DMS 273 (cell line): ENCODE data around the gene UNC5B.

Experiments used
- DNase-seq: peaks from one replicate; lab custom pipeline; 2025; ENCODE audit not compliant: unreplicated experiment; lab: John Stamatoyannopoulos, UW

The UNC5B gene

GRCh38 chr10:71212318-71213126 lies at the start of gene UNC5B:
UNC5B (plus strand) TSS chr10:71212570; CDS start chr10:71212986, 416 bp downstream.
- DNase-seq = peak; percentile 94

GRCh38 chr10:71173466-71173865 lies 38.9 kb upstream of the UNC5B start:
- DNase-seq = no peak

- no peak for DNase-seq
Measured at GRCh38 chr10:71176661-71177060, 35.7 kb upstream of the UNC5B start.

GRCh38 chr10:71177651-71178199 lies 34.6 kb upstream of the UNC5B start:
- DNase-seq = no peak

GRCh38 chr10:71178880-71179279 lies 33.5 kb upstream of the UNC5B start:
- DNase-seq = no peak

GRCh38 chr10:71179382-71179781 lies 33.0 kb upstream of the UNC5B start:
- DNase-seq = no peak

GRCh38 chr10:71184421-71184820 lies 27.9 kb upstream of the UNC5B start:
- DNase-seq = no peak

GRCh38 chr10:71185209-71185608 lies 27.2 kb upstream of the UNC5B start:
- DNase-seq = no peak

- DNase-seq = no peak
Measured at GRCh38 chr10:71187197-71187596, 25.2 kb upstream of the UNC5B start.

- peak; percentile 3 for DNase-seq
Measured at GRCh38 chr10:71187600-71187999, 24.8 kb upstream of the UNC5B start.

GRCh38 chr10:71188201-71188600 lies 24.2 kb upstream of the UNC5B start:
- no peak for DNase-seq

- no peak for DNase-seq
Measured at GRCh38 chr10:71191019-71191418, 21.4 kb upstream of the UNC5B start.

GRCh38 chr10:71191551-71192076 lies 20.8 kb upstream of the UNC5B start:
- no peak for DNase-seq

GRCh38 chr10:71193516-71193915 lies 18.9 kb upstream of the UNC5B start:
- DNase-seq = no peak

GRCh38 chr10:71197955-71198354 lies 14.4 kb upstream of the UNC5B start:
- no peak for DNase-seq

- no peak for DNase-seq
Measured at GRCh38 chr10:71201849-71202248, 10.5 kb upstream of the UNC5B start.

- DNase-seq = no peak
Measured at GRCh38 chr10:71202314-71202713, 10.1 kb upstream of the UNC5B start.

- no peak for DNase-seq
Measured at GRCh38 chr10:71203124-71203523, 9.2 kb upstream of the UNC5B start.

GRCh38 chr10:71203716-71204115 lies 8.7 kb upstream of the UNC5B start:
- DNase-seq = no peak

GRCh38 chr10:71204746-71205145 lies 7.6 kb upstream of the UNC5B start:
- DNase-seq = no peak

GRCh38 chr10:71205468-71205867 lies 6.9 kb upstream of the UNC5B start:
- no peak for DNase-seq

GRCh38 chr10:71206911-71207310 lies 5.5 kb upstream of the UNC5B start:
- no peak for DNase-seq
